K562 (cell line): ENCODE results near the gene PPP1R13L. TPM values are rescaled to one million over a fixed set of nuclear protein-coding genes. Genes with fewer than 3 reads are reported as not detected.
A peak's percentile ranks its signal among the peaks of the same experiment; 100 is the strongest.

Experiments used
- ADNP ChIP-seq: fragments of 200-800 bp; sonication (Bioruptor generic); IDR thresholded peaks from 2 replicates; pipeline ENCODE4 v1.6.1; 2016; ENCODE audit warnings: missing genetic modification characterization, missing compliant biosample characterization
- BCL6 ChIP-seq: fragments of 250-450 bp; sonication (Bioruptor Pico); IDR thresholded peaks from 2 replicates; pipeline ENCODE4 v1.4.0; 2020
- BRD9 ChIP-seq: fragments of 450-650 bp; IDR thresholded peaks from 2 replicates; pipeline ENCODE4 v1.6.1; 2018; ENCODE audit warnings: low read depth; ENCODE audit not compliant: partially characterized antibody
- CBX8 ChIP-seq: fragments of 200-600 bp; sonication (generic); IDR thresholded peaks from 2 replicates; pipeline ENCODE4 v1.6.1; 2012; ENCODE audit warnings: borderline replicate concordance, mixed run types, low read depth, mild to moderate bottlenecking, moderate library complexity, mixed read lengths, low read length, control low read depth, inconsistent platforms; ENCODE audit not compliant: poor library complexity, severe bottlenecking; ENCODE audit errors: extremely low read depth
- CHCHD3 ChIP-seq: fragments of 250-450 bp; sonication (Bioruptor Pico); IDR thresholded peaks from 2 replicates; pipeline ENCODE4 v2.1.2; 2022; ENCODE audit warnings: mild to moderate bottlenecking
- CREBBP ChIP-seq: IDR thresholded peaks from one replicate; pipeline ENCODE4 v1.6.1; 2012; ENCODE audit warnings: low read depth, mild to moderate bottlenecking, control low read depth, inconsistent platforms, low read length
- CXXC5 ChIP-seq: fragments of 250-450 bp; sonication (Bioruptor Pico); IDR thresholded peaks from 2 replicates; pipeline ENCODE4 v1.8.0; 2022; ENCODE audit warnings: inconsistent platforms, mild to moderate bottlenecking, moderate library complexity
- ETV1 ChIP-seq: fragments of 450-650 bp; conservative IDR thresholded peaks from 2 replicates; pipeline ENCODE4 v1.6.1; 2016; ENCODE audit warnings: missing genetic modification characterization, control low read depth, low read depth, missing compliant biosample characterization
- GATAD2A ChIP-seq: fragments of 450-650 bp; IDR thresholded peaks from 2 replicates; pipeline ENCODE4 v1.6.1; 2017
- L3MBTL2 ChIP-seq: fragments of 450-650 bp; IDR thresholded peaks from 2 replicates; pipeline ENCODE4 v1.6.1; 2016; ENCODE audit warnings: mild to moderate bottlenecking, moderate library complexity
- MAFF ChIP-seq: IDR thresholded peaks from 2 replicates; pipeline ENCODE4 v1.6.1; 2012; ENCODE audit warnings: low read length, improper control_type of control experiment
- NFE2 ChIP-seq: IDR thresholded peaks from 2 replicates; pipeline ENCODE4 v1.6.1; 2014; ENCODE audit warnings: antibody characterized with exemption, low read depth
- SMAD3 ChIP-seq: fragments of 450-650 bp; formaldehyde crosslinking; conservative IDR thresholded peaks from 2 replicates; pipeline ENCODE4 v1.4.0; 2020; ENCODE audit warnings: mild to moderate bottlenecking
- SMARCA5 ChIP-seq: fragments of 450-650 bp; IDR thresholded peaks from 2 replicates; pipeline ENCODE4 v1.6.1; 2016
- SMARCE1 ChIP-seq: fragments of 450-650 bp; IDR thresholded peaks from 2 replicates; pipeline ENCODE4 v1.7.1; 2016; ENCODE audit warnings: mild to moderate bottlenecking
- SOX6 ChIP-seq: fragments of 450-650 bp; IDR thresholded peaks from 2 replicates; pipeline ENCODE4 v1.6.1; 2014; ENCODE audit warnings: mild to moderate bottlenecking
- SREBF1 ChIP-seq: fragments of 150-350 bp; IDR thresholded peaks from 2 replicates; pipeline ENCODE4 v1.6.1; 2014; ENCODE audit warnings: antibody characterized with exemption, low read depth, low read length, borderline replicate concordance
- STAT5B ChIP-seq: fragments of 250-450 bp; sonication (Bioruptor Pico); IDR thresholded peaks from 2 replicates; pipeline ENCODE4 v1.8.0; 2021; ENCODE audit warnings: mild to moderate bottlenecking, inconsistent platforms
- TAF9B ChIP-seq: fragments of 450-650 bp; IDR thresholded peaks from 2 replicates; pipeline ENCODE4 v1.6.1; 2018; ENCODE audit warnings: mild to moderate bottlenecking; ENCODE audit not compliant: partially characterized antibody
- ZFP36 ChIP-seq: fragments of 150-350 bp; IDR thresholded peaks from 2 replicates; pipeline ENCODE4 v1.6.1; 2018; ENCODE audit warnings: low read length, low read depth; ENCODE audit not compliant: partially characterized antibody
- ZNF133 ChIP-seq: fragments of 250-450 bp; sonication (Bioruptor Pico); IDR thresholded peaks from 2 replicates; pipeline ENCODE4 v1.4.0; 2020; ENCODE audit warnings: mild to moderate bottlenecking
- ZNF24 ChIP-seq: fragments of 450-650 bp; IDR thresholded peaks from 2 replicates; pipeline ENCODE4 v1.6.1; 2016
- ZNF644 ChIP-seq: fragments of 200-800 bp; sonication (Bioruptor generic); IDR thresholded peaks from 2 replicates; pipeline ENCODE4 v1.6.1; 2016; ENCODE audit warnings: low read depth, missing genetic modification characterization, missing compliant biosample characterization
- polyA plus RNA-seq, 8 experiments: library from polyadenylated mRNA; depleted of rRNA in 4 of 8; stranded (reverse) in 5 of 8; unstranded in 3 of 8; fragments of >200 nt; fragmentation: Nextera tagmentation in 2 of 8; fragmentation: Illumina TruSeq in 1 of 8; extraction: Ambion mirVana in 2 of 8; extraction: Trizol in 1 of 8; gene quantifications; 2 replicates each; pipeline versions ENCODE4 v1.2.1 to v1.2.3, GENCODE V29; 2011 to 2014; ENCODE audit warnings: inconsistent platforms in 1 of 8, missing spikeins in 1 of 8
- total RNA-seq, 7 experiments: library from RNA; depleted of rRNA in 6 of 7; stranded (reverse); fragments of >200 nt in 6 of 7; fragmentation: Illumina TruSeq in 2 of 7; extraction: Trizol in 2 of 7; gene quantifications; 2 replicates each; pipeline versions ENCODE4 v1.2.1 to v1.2.3, GENCODE V29; 2011 to 2021; ENCODE audit warnings: low replicate concordance in 1 of 7
- TF ChIP-seq, protein P1 (sequence below): IDR thresholded peaks from 3 replicates; pipeline ENCODE4 v1.6.1; 2011; ENCODE audit warnings: borderline replicate concordance, mild to moderate bottlenecking, moderate library complexity; ENCODE audit not compliant: insufficient read length; ENCODE audit errors: extremely low read depth
- TF ChIP-seq, protein P2 (sequence below): fragments of 450-650 bp; IDR thresholded peaks from 2 replicates; pipeline ENCODE4 v1.6.1; 2016; ENCODE audit warnings: low read depth, mild to moderate bottlenecking, moderate library complexity
- TF ChIP-seq, protein P3 (sequence below): fragments of 450-650 bp; IDR thresholded peaks from 2 replicates; pipeline ENCODE4 v1.6.1; 2017; ENCODE audit warnings: antibody characterized with exemption

Gene PPP1R13L
- total and polyA plus RNA-seq, 9 of the 15 experiments (the other 6 are each of a cell fraction or from before 2014, with no cell fraction given) = 0.32 to 6.7 (median 2.0) TPM

DNA sequence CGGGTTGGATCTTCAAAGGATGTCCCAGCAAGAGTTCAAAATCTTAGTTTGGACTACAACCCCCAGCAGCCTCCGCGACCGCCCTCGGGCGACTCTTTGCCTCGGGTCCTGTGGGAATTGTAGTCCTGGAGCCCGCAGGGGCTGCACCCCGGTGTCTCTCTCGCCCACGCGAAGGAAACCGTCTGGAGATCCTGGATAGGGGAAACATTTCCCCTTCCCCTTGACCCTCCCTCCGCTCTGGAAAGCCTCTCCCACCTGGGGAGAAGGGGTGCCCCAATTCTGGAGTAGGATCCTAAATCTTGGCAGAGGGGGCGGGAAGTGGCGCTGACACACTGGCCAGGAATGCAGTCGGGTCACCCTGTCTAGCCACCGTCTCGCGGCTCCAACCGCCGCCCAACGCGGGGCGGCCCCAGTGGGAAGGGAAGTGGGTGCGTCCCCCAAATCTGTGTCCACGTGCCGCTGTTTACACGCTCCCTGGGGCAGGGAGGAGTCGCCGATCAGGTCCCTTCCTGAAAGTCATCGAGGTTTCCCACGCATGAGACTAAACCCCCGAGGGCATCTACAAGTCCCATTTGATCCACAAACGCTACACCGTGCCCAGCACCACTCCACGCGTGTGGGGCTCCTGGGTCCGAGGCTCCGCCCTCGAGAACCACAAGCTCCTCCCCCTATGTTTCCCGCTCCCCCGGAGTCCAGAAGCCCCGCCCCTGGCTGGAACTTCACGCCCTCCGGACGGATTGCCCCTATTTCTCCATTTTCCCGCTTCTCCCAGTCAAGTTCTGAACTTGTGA lies 761 bp upstream of the PPP1R13L start (continued):
- TF ChIP-seq, protein P1, sequence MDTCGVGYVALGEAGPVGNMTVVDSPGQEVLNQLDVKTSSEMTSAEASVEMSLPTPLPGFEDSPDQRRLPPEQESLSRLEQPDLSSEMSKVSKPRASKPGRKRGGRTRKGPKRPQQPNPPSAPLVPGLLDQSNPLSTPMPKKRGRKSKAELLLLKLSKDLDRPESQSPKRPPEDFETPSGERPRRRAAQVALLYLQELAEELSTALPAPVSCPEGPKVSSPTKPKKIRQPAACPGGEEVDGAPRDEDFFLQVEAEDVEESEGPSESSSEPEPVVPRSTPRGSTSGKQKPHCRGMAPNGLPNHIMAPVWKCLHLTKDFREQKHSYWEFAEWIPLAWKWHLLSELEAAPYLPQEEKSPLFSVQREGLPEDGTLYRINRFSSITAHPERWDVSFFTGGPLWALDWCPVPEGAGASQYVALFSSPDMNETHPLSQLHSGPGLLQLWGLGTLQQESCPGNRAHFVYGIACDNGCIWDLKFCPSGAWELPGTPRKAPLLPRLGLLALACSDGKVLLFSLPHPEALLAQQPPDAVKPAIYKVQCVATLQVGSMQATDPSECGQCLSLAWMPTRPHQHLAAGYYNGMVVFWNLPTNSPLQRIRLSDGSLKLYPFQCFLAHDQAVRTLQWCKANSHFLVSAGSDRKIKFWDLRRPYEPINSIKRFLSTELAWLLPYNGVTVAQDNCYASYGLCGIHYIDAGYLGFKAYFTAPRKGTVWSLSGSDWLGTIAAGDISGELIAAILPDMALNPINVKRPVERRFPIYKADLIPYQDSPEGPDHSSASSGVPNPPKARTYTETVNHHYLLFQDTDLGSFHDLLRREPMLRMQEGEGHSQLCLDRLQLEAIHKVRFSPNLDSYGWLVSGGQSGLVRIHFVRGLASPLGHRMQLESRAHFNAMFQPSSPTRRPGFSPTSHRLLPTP = no peak
- TF ChIP-seq MAFF (no peak), L3MBTL2 (no peak; the same call in 1 of the 2 replicates), ZNF24 (no peak), ZNF133 (CRISPR knock-in tag) (no peak), SOX6 (no peak), SMAD3 (CRISPR knock-in tag) (no peak), BCL6 (CRISPR knock-in tag) (no peak), SREBF1 (no peak), CHCHD3 (CRISPR knock-in tag) (no peak), GATAD2A (peak; percentile 93), CXXC5 (CRISPR knock-in tag) (peak; percentile 22), SMARCA5 (no peak), CREBBP (no peak), ZNF644 (tag) (peak; percentile 90), ETV1 (tag) (no peak), CBX8 (no peak), TAF9B (no peak), ADNP (tag) (no peak), STAT5B (CRISPR knock-in tag) (no peak), ZFP36 (no peak), SMARCE1 (no peak), BRD9 (no peak), NFE2 (no peak)
- TF ChIP-seq, protein P2, sequence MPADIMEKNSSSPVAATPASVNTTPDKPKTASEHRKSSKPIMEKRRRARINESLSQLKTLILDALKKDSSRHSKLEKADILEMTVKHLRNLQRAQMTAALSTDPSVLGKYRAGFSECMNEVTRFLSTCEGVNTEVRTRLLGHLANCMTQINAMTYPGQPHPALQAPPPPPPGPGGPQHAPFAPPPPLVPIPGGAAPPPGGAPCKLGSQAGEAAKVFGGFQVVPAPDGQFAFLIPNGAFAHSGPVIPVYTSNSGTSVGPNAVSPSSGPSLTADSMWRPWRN = peak; percentile 57; the same call in 1 of the 2 replicates
- TF ChIP-seq, protein P3, sequence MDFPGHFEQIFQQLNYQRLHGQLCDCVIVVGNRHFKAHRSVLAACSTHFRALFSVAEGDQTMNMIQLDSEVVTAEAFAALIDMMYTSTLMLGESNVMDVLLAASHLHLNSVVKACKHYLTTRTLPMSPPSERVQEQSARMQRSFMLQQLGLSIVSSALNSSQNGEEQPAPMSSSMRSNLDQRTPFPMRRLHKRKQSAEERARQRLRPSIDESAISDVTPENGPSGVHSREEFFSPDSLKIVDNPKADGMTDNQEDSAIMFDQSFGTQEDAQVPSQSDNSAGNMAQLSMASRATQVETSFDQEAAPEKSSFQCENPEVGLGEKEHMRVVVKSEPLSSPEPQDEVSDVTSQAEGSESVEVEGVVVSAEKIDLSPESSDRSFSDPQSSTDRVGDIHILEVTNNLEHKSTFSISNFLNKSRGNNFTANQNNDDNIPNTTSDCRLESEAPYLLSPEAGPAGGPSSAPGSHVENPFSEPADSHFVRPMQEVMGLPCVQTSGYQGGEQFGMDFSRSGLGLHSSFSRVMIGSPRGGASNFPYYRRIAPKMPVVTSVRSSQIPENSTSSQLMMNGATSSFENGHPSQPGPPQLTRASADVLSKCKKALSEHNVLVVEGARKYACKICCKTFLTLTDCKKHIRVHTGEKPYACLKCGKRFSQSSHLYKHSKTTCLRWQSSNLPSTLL = no peak
